CD14-positive monocyte (primary cell): ENCODE measurements around the gene FRMPD2. TPM values are rescaled to one million over a fixed set of nuclear protein-coding genes. Genes with fewer than 3 reads are reported as not detected.

Experiments
- DNase-seq, 3 donors: peaks; one replicate each; pipeline ENCODE4 v3.0.0-alpha.2; 2011 to 2022
- H2AFZ ChIP-seq: 2 replicates; pipeline ENCODE4 v1.6.0; 2012; ENCODE audit warnings: mild to moderate bottlenecking, low read depth, low read length, inconsistent platforms; ENCODE audit not compliant: insufficient read depth, poor library complexity, severe bottlenecking
- H3K27ac ChIP-seq, 2 donors: 1 replicate in 1 of 2; 2 replicates in 1 of 2; pipeline ENCODE4 v1.5.1; 2012 to 2013; ENCODE audit warnings: low read length in 2 of 2, control low read depth in 1 of 2, inconsistent platforms in 1 of 2, low read depth in 1 of 2, mild to moderate bottlenecking in 1 of 2
- H3K27me3 ChIP-seq, 2 donors: one replicate each; pipeline versions ENCODE4 v1.6.0 to v1.6.1; 2011 to 2013; ENCODE audit warnings: low read length in 2 of 2; ENCODE audit not compliant: control insufficient read depth in 2 of 2, insufficient read depth in 2 of 2
- H3K36me3 ChIP-seq, 2 donors: replicated peaks in 1 of 2; 1 replicate in 1 of 2; 2 replicates in 1 of 2; pipeline versions ENCODE4 v1.5.1 to v1.6.1; 2012 to 2013; ENCODE audit warnings: low read length in 2 of 2, control low read depth in 1 of 2, inconsistent platforms in 1 of 2, mild to moderate bottlenecking in 1 of 2; ENCODE audit not compliant: insufficient read depth in 2 of 2, control insufficient read depth in 1 of 2
- H3K4me1 ChIP-seq, 2 donors: 1 replicate in 1 of 2; 2 replicates in 1 of 2; pipeline versions ENCODE4 v1.5.1 to v1.6.1; 2012 to 2013; ENCODE audit warnings: low read length in 2 of 2, control low read depth in 1 of 2, inconsistent platforms in 1 of 2, mild to moderate bottlenecking in 1 of 2, moderate library complexity in 1 of 2; ENCODE audit not compliant: insufficient read depth in 2 of 2, control insufficient read depth in 1 of 2
- H3K4me2 ChIP-seq: replicated peaks from 2 replicates; pipeline ENCODE3; 2012; ENCODE audit warnings: low read length, moderate library complexity, mild to moderate bottlenecking; ENCODE audit not compliant: poor library complexity, severe bottlenecking; ENCODE audit errors: extremely low read depth
- H3K4me3 ChIP-seq, 3 experiments: fragments of 200-600 bp in 1 of 3; sonication (generic) in 1 of 3; replicated peaks in 1 of 3; 1 replicate in 2 of 3; 2 replicates in 1 of 3; pipeline ENCODE4 v1.5.1; 2011 to 2013; ENCODE audit warnings: low read length in 3 of 3, mild to moderate bottlenecking in 3 of 3, control low read depth in 2 of 3, low read depth in 2 of 3, inconsistent platforms in 1 of 3, moderate library complexity in 1 of 3
- H3K79me2 ChIP-seq: 2 replicates; pipeline ENCODE4 v1.6.0; 2012; ENCODE audit warnings: mild to moderate bottlenecking, control low read depth, inconsistent platforms, low read length, moderate library complexity; ENCODE audit not compliant: insufficient read depth
- H3K9ac ChIP-seq: 2 replicates; pipeline ENCODE4 v1.6.0; 2017; ENCODE audit warnings: low read length, mild to moderate bottlenecking; ENCODE audit not compliant: insufficient read depth, poor library complexity, severe bottlenecking
- H3K9me3 ChIP-seq, 2 donors: replicated peaks in 1 of 2; 1 replicate in 1 of 2; 2 replicates in 1 of 2; pipeline versions ENCODE4 v1.5.1 to v1.6.1; 2012 to 2013; ENCODE audit warnings: low read length in 2 of 2, control low read depth in 1 of 2; ENCODE audit not compliant: control insufficient read depth in 1 of 2, insufficient read depth in 1 of 2
- H4K20me1 ChIP-seq: 2 replicates; pipeline ENCODE4 v1.6.0; 2012; ENCODE audit warnings: mild to moderate bottlenecking, low read length, control low read depth, moderate library complexity; ENCODE audit not compliant: insufficient read depth
- H3K27ac Mint-ChIP-seq, 7 donors: one replicate each; pipeline ENCODE4 v1.8.0; 2020; ENCODE audit warnings: mild to moderate bottlenecking in 7 of 7, mixed read lengths in 7 of 7, moderate library complexity in 6 of 7, inconsistent platforms in 2 of 7
- H3K27me3 Mint-ChIP-seq, 3 donors: one replicate each; pipeline ENCODE4 v1.8.0; 2021 to 2022; ENCODE audit warnings: low read depth in 3 of 3, mild to moderate bottlenecking in 3 of 3, mixed read lengths in 3 of 3, moderate library complexity in 3 of 3, inconsistent platforms in 1 of 3
- H3K36me3 Mint-ChIP-seq, 2 donors: one replicate each; pipeline ENCODE4 v1.8.0; 2020; ENCODE audit warnings: mixed read lengths in 2 of 2, inconsistent platforms in 1 of 2, mild to moderate bottlenecking in 1 of 2
- H3K4me1 Mint-ChIP-seq: one replicate; pipeline ENCODE4 v1.8.0; 2020; ENCODE audit warnings: mild to moderate bottlenecking, mixed read lengths
- H3K4me3 Mint-ChIP-seq, 2 donors: one replicate each; pipeline ENCODE4 v1.8.0; 2020; ENCODE audit warnings: mild to moderate bottlenecking in 2 of 2, mixed read lengths in 2 of 2, moderate library complexity in 1 of 2
- H3K9me3 Mint-ChIP-seq, 7 donors: one replicate each; pipeline ENCODE4 v1.8.0; 2020 to 2022; ENCODE audit warnings: mixed read lengths in 7 of 7, mild to moderate bottlenecking in 6 of 7, moderate library complexity in 6 of 7, inconsistent platforms in 2 of 7
- WGBS: methylation state at CpG from one replicate; pipeline ENCODE4 v1.1.5; 2013; ENCODE audit warnings: missing lambda C conversion rate; ENCODE audit not compliant: insufficient coverage; 5-methylcytosine and 5-hydroxymethylcytosine counted together
- intact Hi-C, 2 donors: fragments of 100-400 bp; cut with micrococcal nuclease; formaldehyde crosslinking; loops; one replicate each; pipeline versions ENCODE4 v1.15.0 to v1.15.1; 2023
- polyA plus RNA-seq, 3 donors: library from polyadenylated mRNA; depleted of rRNA in 1 of 3; unstranded in 2 of 3; stranded (reverse) in 1 of 3; fragments of 300-500 nt in 2 of 3; fragments of >200 nt in 1 of 3; fragmentation: Illumina TruSeq in 2 of 3; gene quantifications; 1 replicate in 2 of 3; 2 replicates in 1 of 3; pipeline ENCODE4 v1.2.3, GENCODE V29; 2012 to 2021
- TF ChIP-seq, protein P1 (sequence below): fragments of 200-600 bp; IDR thresholded peaks from one replicate; pipeline ENCODE4 v1.8.0; 2022; ENCODE audit warnings: antibody characterized with exemption, mild to moderate bottlenecking

The FRMPD2 gene
- polyA plus RNA-seq, 3 donors = not detected

DNA sequence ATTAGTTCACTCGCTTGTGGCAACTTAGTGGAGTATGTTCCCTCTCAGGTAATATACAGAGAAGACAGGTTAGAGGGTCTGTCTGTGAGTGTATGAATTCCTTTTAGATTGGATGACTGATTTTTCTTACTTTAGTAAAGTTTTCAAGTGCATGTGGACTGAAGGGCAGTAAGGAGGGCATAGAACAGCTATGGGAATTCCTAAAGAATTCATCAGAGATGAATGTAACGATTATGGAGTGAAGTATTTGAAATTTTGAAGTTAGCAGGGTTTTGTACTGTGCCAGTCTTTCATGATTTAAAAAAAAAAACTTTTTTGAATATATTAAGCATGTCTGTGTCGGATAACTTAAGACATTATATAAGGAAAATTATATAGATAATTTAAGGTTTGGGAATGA, 47.5 kb upstream of the FRMPD2 start:
- intact Hi-C loops = no loop called here
- 100% methylated on average over 1 of the region's 3 CpGs for WGBS
- H3K4me3 Mint-ChIP-seq = no peak overlapping the region
- Histone ChIP-seq H3K79me2 (peaks cover 37% of the 10 kb centered on the region), H3K4me2 (no peak overlapping the region), H3K27me3 (no peaks in the 10 kb centered on the region), H3K9ac (no peak overlapping the region), H3K27ac (no peak overlapping the region), H2AFZ (no peak overlapping the region), H3K9me3 (no peaks in the 10 kb centered on the region), H3K4me1 (no peaks in the 10 kb centered on the region), H3K36me3 (no peaks in the 10 kb centered on the region), H4K20me1 (peaks cover 53% of the 10 kb centered on the region), H3K4me3 (no peak overlapping the region)
- no peaks in the 10 kb centered on the region for H3K27me3 Mint-ChIP-seq
- peaks cover 0 to 8% (median 0%) of the 10 kb centered on the region in 7 donors for H3K9me3 Mint-ChIP-seq
- peaks cover 6 to 12% of the 10 kb centered on the region in 2 donors for H3K36me3 Mint-ChIP-seq
- no peaks in the 10 kb centered on the region for H3K4me1 Mint-ChIP-seq
- no peak for DNase-seq
- TF ChIP-seq, protein P1, sequence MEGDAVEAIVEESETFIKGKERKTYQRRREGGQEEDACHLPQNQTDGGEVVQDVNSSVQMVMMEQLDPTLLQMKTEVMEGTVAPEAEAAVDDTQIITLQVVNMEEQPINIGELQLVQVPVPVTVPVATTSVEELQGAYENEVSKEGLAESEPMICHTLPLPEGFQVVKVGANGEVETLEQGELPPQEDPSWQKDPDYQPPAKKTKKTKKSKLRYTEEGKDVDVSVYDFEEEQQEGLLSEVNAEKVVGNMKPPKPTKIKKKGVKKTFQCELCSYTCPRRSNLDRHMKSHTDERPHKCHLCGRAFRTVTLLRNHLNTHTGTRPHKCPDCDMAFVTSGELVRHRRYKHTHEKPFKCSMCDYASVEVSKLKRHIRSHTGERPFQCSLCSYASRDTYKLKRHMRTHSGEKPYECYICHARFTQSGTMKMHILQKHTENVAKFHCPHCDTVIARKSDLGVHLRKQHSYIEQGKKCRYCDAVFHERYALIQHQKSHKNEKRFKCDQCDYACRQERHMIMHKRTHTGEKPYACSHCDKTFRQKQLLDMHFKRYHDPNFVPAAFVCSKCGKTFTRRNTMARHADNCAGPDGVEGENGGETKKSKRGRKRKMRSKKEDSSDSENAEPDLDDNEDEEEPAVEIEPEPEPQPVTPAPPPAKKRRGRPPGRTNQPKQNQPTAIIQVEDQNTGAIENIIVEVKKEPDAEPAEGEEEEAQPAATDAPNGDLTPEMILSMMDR = no peak
- H3K27ac Mint-ChIP-seq = no peak overlapping the region

DNA sequence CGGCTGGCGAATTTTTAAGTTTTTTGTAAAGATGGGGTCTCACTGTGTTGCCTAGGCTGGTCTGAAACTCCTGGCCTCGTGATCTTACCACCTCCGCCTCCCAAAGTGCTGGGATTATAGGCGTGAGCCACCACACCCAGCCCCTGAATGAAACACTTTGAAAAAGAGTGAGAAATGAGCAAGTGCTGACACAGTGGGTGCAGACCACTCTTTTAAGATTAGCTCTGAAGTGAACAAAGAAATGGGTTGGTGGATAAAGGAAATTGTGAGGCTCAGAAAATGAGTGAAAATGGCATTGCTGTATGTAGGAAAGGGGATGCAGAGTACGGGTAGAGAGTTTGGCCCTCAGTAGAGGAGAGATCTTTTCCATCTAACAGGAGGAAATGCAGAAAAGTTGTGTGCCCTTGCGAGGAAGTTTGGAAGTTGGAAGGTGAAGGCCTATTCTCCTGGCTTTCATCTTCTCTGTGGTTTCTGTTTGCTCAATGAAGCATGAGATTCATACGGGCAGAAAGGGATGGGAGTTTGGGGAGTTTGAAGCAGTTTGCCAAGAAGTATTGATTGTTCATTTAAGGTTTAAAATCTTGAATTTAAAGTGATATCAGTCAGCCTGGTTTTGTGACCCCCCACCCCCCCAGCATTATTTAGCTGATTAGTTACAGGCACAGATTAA, 43.0 kb upstream of the FRMPD2 start:
- H3K79me2 ChIP-seq = peaks cover 68% of the 10 kb centered on the region
- no peak overlapping the region for H3K4me2 ChIP-seq
- H3K27ac ChIP-seq = no peak overlapping the region
- H2AFZ ChIP-seq = no peak overlapping the region
- DNase-seq = no peak
- no peak overlapping the region for H3K9ac ChIP-seq
- TF ChIP-seq, protein P1 = no peak
- no peaks in the 10 kb centered on the region for H3K9me3 ChIP-seq
- Mint-ChIP-seq H3K27me3 (no peaks in the 10 kb centered on the region), H3K36me3 (peaks cover 2 to 5% of the 10 kb centered on the region in 2 donors), H3K4me1 (no peaks in the 10 kb centered on the region), H3K4me3 (no peak overlapping the region), H3K27ac (no peak overlapping the region), H3K9me3 (no peaks in the 10 kb centered on the region)
- no peaks in the 10 kb centered on the region for H3K27me3 ChIP-seq
- no peaks in the 10 kb centered on the region for H3K4me1 ChIP-seq
- WGBS = 82% methylated on average over 4 of the region's 8 CpGs
- H4K20me1 ChIP-seq = peaks cover 70% of the 10 kb centered on the region
- intact Hi-C loops = no loop called here
- no peaks in the 10 kb centered on the region for H3K36me3 ChIP-seq
- H3K4me3 ChIP-seq = no peak overlapping the region
